ENCODE results near the gene RNF39. TPM values are rescaled to one million over a fixed set of nuclear protein-coding genes. Genes with fewer than 3 reads are reported as not detected.
"Not testable (repeated sequence)": the region's sequence is repeated elsewhere in the genome, so short reads cannot be mapped to it uniquely, and the experiment has no call there.

Gene RNF39
- total RNA-seq, 1 donor from 2014 or later = not detected

GRCh38 chr6:30063315-30063714, 12.3 kb downstream of the RNF39 start:
- DNase-seq (ENCODE audit: low spot score) = no peak
- intact Hi-C loops (cut with DNase I) = no loop called here

GRCh38 chr6:30062471-30063178, 12.9 kb downstream of the RNF39 start:
- intact Hi-C loops (cut with DNase I) = no loop called here
- DNase-seq (ENCODE audit: low spot score) = no peak

- no peak for DNase-seq (ENCODE audit: low spot score)
- intact Hi-C loops (cut with DNase I) = no loop called here
Measured at GRCh38 chr6:30061858-30062458, 13.6 kb downstream of the RNF39 start.

- intact Hi-C loops (cut with DNase I) = no loop called here
- peak; percentile 97 for DNase-seq (ENCODE audit: low spot score)
Measured at GRCh38 chr6:30061092-30061857, 14.3 kb downstream of the RNF39 start, which contains the start of gene POLR1H. Gene POLR1H (plus strand): TSS chr6:30061265. CDS start chr6:30061525, 260 bp downstream.

- intact Hi-C loops (cut with DNase I) = no loop called here
- no peak for DNase-seq (ENCODE audit: low spot score)
Measured at GRCh38 chr6:30060606-30061091, 14.9 kb downstream of the RNF39 start.

GRCh38 chr6:30055513-30055912, 20.1 kb downstream of the RNF39 start:
- no peak for DNase-seq (ENCODE audit: low spot score)
- intact Hi-C loops (cut with DNase I) = no loop called here

GRCh38 chr6:30053682-30054081, 21.9 kb downstream of the RNF39 start:
- intact Hi-C loops (cut with DNase I) = no loop called here
- no peak for DNase-seq (ENCODE audit: low spot score)

GRCh38 chr6:30047220-30047619, 28.3 kb downstream of the RNF39 start:
- intact Hi-C loops (cut with DNase I) = no loop called here
- DNase-seq (ENCODE audit: low spot score) = no peak

- intact Hi-C loops (cut with DNase I) = no loop called here
- DNase-seq (ENCODE audit: low spot score) = no peak
Measured at GRCh38 chr6:30044630-30045029, 30.9 kb downstream of the RNF39 start.

GRCh38 chr6:30043744-30044143, 31.8 kb downstream of the RNF39 start:
- intact Hi-C loops (cut with DNase I) = no loop called here
- DNase-seq (ENCODE audit: low spot score) = no peak

GRCh38 chr6:30042914-30043313, 32.7 kb downstream of the RNF39 start:
- intact Hi-C loops (cut with DNase I) = no loop called here
- DNase-seq (ENCODE audit: low spot score) = no peak

GRCh38 chr6:30042476-30042875, 33.1 kb downstream of the RNF39 start:
- intact Hi-C loops (cut with DNase I) = no loop called here
- DNase-seq (ENCODE audit: low spot score) = no peak

GRCh38 chr6:30041821-30042220, 33.7 kb downstream of the RNF39 start:
- no peak for DNase-seq (ENCODE audit: low spot score)
- intact Hi-C loops (cut with DNase I) = no loop called here

- intact Hi-C loops (cut with DNase I) = no loop called here
- DNase-seq (ENCODE audit: low spot score) = no peak
Measured at GRCh38 chr6:30041221-30041620, 34.3 kb downstream of the RNF39 start.

- intact Hi-C loops (cut with DNase I) = no loop called here
- DNase-seq (ENCODE audit: low spot score) = no peak
Measured at GRCh38 chr6:30037182-30037788, 38.3 kb downstream of the RNF39 start.

GRCh38 chr6:30035784-30036183, 39.8 kb downstream of the RNF39 start:
- intact Hi-C loops (cut with DNase I) = no loop called here

GRCh38 chr6:30033440-30033839, 42.1 kb downstream of the RNF39 start:
- DNase-seq (ENCODE audit: low spot score); intact Hi-C loops (cut with DNase I): not testable (repeated sequence)

More at GRCh38 chr6:30035784-30036183, 39.8 kb downstream of the RNF39 start:
- no peak for DNase-seq (ENCODE audit: low spot score)

- intact Hi-C loops (cut with DNase I) = no loop called here
- DNase-seq (ENCODE audit: low spot score) = no peak
Measured at GRCh38 chr6:30031381-30031780, 44.2 kb downstream of the RNF39 start.

GRCh38 chr6:30029588-30029987, 46.0 kb downstream of the RNF39 start:
- DNase-seq (ENCODE audit: low spot score) = no peak
- intact Hi-C loops (cut with DNase I) = no loop called here

- intact Hi-C loops (cut with DNase I) = no loop called here
- DNase-seq (ENCODE audit: low spot score) = no peak
Measured at GRCh38 chr6:30025186-30025585, 50.4 kb downstream of the RNF39 start.

Measured in cardiac septum (tissue), 1 donor.